A673 (cell line): ENCODE results near the gene POLDIP2. TPM values are rescaled to one million over a fixed set of nuclear protein-coding genes. Genes with fewer than 3 reads are reported as not detected.

Experiments used
- BruUV-seq: library from RNA; stranded (reverse); fragments of 400-500 nt; replicated peaks from 2 replicates; lab custom pipeline; 2021; lab: Mats Ljungman, UMichigan
- CTCF ChIA-PET: fragments of 300-600 bp; sonication (Branson Sonifier 250); formaldehyde crosslinking; loops from one replicate; lab custom pipeline; 2022; ENCODE audit warnings: antibody characterized with exemption; lab: Charles Lee
- POLR2A ChIA-PET: fragments of 300-600 bp; sonication (Branson Sonifier 250); formaldehyde crosslinking; loops from one replicate; lab custom pipeline; 2022; ENCODE audit warnings: antibody characterized with exemption; ENCODE audit not compliant: low non-redundant PET; lab: Charles Lee
- DNase-seq: peaks from one replicate; pipeline ENCODE4 v3.0.0-alpha.2; 2015; ENCODE audit warnings: low spot score
- H3K27ac ChIP-seq: fragments of 200-600 bp; sonication (generic); 2 replicates; pipeline ENCODE4 v1.5.1; 2016; ENCODE audit warnings: mixed run types, low read depth, mild to moderate bottlenecking, mixed read lengths, antibody characterized with exemption, low read length; ENCODE audit not compliant: poor library complexity, severe bottlenecking
- H3K27me3 ChIP-seq: fragments of 200-600 bp; sonication (generic); replicated peaks from 2 replicates; pipeline ENCODE4 v1.6.1; 2017; ENCODE audit warnings: mixed run types, low read depth, mild to moderate bottlenecking, mixed read lengths, antibody characterized with exemption, low read length; ENCODE audit not compliant: insufficient read depth, poor library complexity
- H3K36me3 ChIP-seq: fragments of 200-600 bp; sonication (generic); 2 replicates; pipeline ENCODE4 v1.6.1; 2016; ENCODE audit warnings: mixed run types, mild to moderate bottlenecking, mixed read lengths, antibody characterized with exemption, low read length; ENCODE audit not compliant: insufficient read depth, poor library complexity, severe bottlenecking
- H3K4me1 ChIP-seq: fragments of 200-600 bp; sonication (generic); 2 replicates; pipeline ENCODE4 v1.6.1; 2017; ENCODE audit warnings: mixed run types, mild to moderate bottlenecking, mixed read lengths, antibody characterized with exemption, low read length; ENCODE audit not compliant: insufficient read depth, poor library complexity, severe bottlenecking
- H3K4me3 ChIP-seq: fragments of 200-600 bp; sonication (generic); 2 replicates; pipeline ENCODE4 v1.5.1; 2016; ENCODE audit warnings: low read depth, mixed run types, mild to moderate bottlenecking, mixed read lengths, low read length; ENCODE audit not compliant: poor library complexity, severe bottlenecking
- H3K9me3 ChIP-seq: fragments of 200-600 bp; sonication (generic); 2 replicates; pipeline ENCODE4 v1.6.1; 2016; ENCODE audit warnings: mixed run types, low read depth, mild to moderate bottlenecking, mixed read lengths, antibody characterized with exemption, low read length; ENCODE audit not compliant: poor library complexity, severe bottlenecking
- EZH2 ChIP-seq: fragments of 200-600 bp; sonication (generic); IDR thresholded peaks from 2 replicates; pipeline ENCODE4 v1.6.1; 2017; ENCODE audit warnings: borderline replicate concordance, low read depth, mild to moderate bottlenecking, mixed read lengths, antibody characterized with exemption, low read length; ENCODE audit not compliant: poor library complexity, severe bottlenecking
- intact Hi-C: fragments of 100-400 bp; cut with micrococcal nuclease; formaldehyde crosslinking; loops from one replicate; pipeline ENCODE4 v1.10.0; 2022; ENCODE audit not compliant: unreplicated experiment
- total RNA-seq: library from RNA; stranded (reverse); gene quantifications from 2 replicates; pipeline ENCODE4 v1.2.3, GENCODE V29; 2021
- TF ChIP-seq, protein P1 (sequence below): fragments of 300-800, 200-600 bp; sonication (generic); conservative IDR thresholded peaks from 2 replicates; pipeline ENCODE4 v1.5.1; 2017; ENCODE audit warnings: low read depth, mild to moderate bottlenecking, antibody characterized with exemption, low read length, moderate library complexity, mixed read lengths

Gene POLDIP2
- total RNA-seq, 1 experiment from 2014 or later: 115 TPM

DNA sequence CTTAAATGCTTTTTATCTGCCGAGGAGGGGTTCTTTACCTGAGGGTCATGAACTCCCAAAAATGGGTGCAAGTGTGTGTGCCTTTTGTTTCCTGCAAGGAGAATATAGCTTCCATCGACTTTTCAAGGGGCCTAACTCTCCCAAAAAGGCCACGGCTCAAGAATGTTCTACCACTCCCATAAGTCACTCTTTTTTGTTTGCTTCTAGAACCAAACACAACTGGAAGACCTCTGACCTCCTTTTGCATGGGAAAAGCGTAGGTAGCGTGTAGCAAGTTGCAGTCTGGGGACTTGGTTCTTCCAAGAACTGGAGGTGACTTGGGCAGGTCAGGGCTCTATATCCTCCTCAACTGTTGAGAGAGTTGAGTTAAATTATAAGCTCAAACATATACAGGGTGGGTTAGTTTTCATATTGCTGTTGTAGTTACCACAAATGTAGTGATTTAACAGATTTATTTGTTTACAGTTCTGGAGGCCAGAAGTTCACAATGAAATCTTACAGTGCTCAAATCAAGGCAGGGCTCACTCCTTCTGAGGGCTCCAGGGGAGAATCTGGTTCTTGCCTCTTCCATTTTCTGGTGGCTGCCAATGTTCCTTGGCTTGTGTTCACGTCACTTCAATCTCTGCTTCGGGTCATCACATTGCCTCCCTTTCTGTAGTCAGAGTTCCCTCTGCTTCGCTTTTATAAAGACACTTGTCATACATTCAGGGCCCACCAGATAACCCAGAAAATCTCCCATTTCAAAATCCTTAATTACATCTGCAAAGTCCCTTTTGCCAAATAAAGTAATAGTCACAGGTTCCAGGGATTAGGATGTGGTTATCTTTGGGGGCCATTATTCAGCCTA, 36.9 kb downstream of the POLDIP2 start:
- CTCF ChIA-PET: interaction anchor here (0.6 kb wide), 1 partner anchor 279 kb away, joined by 4 read pairs; no protein-coding TSS in a partner anchor
- Histone ChIP-seq H3K27ac (peak overlapping the region; percentile 88), H3K4me3 (peak overlapping the region; percentile 73), H3K27me3 (no peaks in the 10 kb centered on the region), H3K9me3 (no peaks in the 10 kb centered on the region), H3K36me3 (peaks cover 8% of the 10 kb centered on the region), H3K4me1 (peaks cover 31% of the 10 kb centered on the region)
- intact Hi-C loops: no loop called here
- no peak for DNase-seq
- no TSS peak for BruUV-seq
- POLR2A ChIA-PET: no interaction called here
- TF ChIP-seq, protein P1, sequence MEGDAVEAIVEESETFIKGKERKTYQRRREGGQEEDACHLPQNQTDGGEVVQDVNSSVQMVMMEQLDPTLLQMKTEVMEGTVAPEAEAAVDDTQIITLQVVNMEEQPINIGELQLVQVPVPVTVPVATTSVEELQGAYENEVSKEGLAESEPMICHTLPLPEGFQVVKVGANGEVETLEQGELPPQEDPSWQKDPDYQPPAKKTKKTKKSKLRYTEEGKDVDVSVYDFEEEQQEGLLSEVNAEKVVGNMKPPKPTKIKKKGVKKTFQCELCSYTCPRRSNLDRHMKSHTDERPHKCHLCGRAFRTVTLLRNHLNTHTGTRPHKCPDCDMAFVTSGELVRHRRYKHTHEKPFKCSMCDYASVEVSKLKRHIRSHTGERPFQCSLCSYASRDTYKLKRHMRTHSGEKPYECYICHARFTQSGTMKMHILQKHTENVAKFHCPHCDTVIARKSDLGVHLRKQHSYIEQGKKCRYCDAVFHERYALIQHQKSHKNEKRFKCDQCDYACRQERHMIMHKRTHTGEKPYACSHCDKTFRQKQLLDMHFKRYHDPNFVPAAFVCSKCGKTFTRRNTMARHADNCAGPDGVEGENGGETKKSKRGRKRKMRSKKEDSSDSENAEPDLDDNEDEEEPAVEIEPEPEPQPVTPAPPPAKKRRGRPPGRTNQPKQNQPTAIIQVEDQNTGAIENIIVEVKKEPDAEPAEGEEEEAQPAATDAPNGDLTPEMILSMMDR: no peak

DNA sequence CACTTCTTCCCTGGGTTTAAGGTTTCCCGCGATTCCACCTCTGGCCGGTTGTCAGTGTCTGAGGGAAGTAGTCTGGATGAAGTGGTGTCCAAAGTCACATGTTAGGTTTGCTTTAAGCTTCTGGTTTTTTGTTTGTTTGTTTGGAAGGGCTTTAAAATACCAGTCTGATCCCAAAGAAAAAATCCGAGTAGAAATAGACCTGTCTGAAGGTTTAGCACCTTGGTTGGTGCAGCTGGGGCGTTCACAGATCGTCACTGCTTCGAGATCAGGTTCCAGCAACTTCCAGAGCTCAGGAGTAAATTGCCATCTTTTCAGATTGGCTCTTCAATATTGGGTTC, 37.8 kb downstream of the POLDIP2 start:
- peak overlapping the region; percentile 88 for H3K27ac ChIP-seq
- ChIA-PET CTCF (interaction anchor here (0.6 kb wide), 2 partner anchors 279 to 426 kb away, joined by 4 to 6 read pairs; no protein-coding TSS in a partner anchor), POLR2A (no interaction called here)
- BruUV-seq: no TSS peak
- TF ChIP-seq, protein P1: no peak
- TF ChIP-seq EZH2: no peak
- intact Hi-C loops: no loop called here
- H3K27me3 ChIP-seq: no peaks in the 10 kb centered on the region
- no peaks in the 10 kb centered on the region for H3K36me3 ChIP-seq
- H3K4me1 ChIP-seq: peaks cover 31% of the 10 kb centered on the region
- DNase-seq: no peak
- H3K4me3 ChIP-seq: peak overlapping the region; percentile 73
- no peaks in the 10 kb centered on the region for H3K9me3 ChIP-seq

DNA sequence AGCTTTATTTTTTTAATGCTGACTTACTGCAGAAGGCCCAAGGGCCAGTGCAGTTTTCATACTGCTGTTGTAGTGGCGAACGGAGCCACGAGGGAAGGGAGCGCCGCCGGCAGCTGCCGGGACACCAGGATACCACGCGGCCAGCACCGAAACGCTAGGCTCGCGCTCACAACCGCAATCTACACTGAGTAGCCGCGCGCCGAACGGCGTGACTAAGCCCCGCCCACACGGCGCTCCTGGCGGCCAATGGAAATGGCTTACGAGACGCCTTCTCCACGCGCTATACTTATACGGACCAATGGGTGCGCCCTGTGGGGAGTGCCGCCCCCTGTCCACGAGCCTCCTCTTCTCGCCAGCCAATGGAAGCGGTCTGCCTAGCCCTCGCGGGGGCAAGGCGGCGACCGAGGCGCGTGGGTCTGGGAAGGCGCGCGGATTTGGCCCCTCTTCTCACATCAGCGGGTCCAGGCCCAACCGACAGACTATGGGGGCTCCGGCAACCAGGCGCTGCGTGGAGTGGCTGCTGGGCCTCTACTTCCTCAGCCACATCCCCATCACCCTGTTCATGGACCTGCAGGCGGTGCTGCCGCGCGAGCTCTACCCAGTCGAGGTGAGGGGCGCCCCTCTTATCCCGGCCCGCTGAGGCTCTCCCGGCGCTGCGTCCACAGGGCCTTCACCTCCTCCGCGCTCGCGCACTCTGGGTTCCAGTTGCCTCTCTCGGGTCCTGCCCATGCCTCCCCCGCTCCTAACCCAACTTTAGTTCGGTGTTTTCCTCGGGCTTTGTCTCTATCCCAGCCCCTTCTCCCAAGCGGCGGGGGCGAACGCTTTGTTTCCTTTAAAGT, 38.3 kb downstream of the POLDIP2 start, which contains the start of gene TMEM97:
Gene TMEM97 (plus strand): TSS at position 442 of the 839 bp plus-strand sequence. CDS start 40 bp downstream, at position 482.
- Histone ChIP-seq H3K9me3 (no peaks in the 10 kb centered on the region), H3K4me3 (peak within 1 kb of the TSS; percentile 73), H3K36me3 (no peaks in the 10 kb centered on the region), H3K27me3 (no peaks in the 10 kb centered on the region), H3K4me1 (peaks cover 31% of the 10 kb centered on the region), H3K27ac (peak within 1 kb of the TSS; percentile 88)
- ChIA-PET POLR2A (interaction anchor here (0.5 to 0.7 kb wide), 2 partner anchors 165 to 490 kb away, joined by 3 to 4 read pairs; no protein-coding TSS in a partner anchor), CTCF (interaction anchor here (0.6 kb wide), 1 partner anchor 427 kb away, joined by 6 read pairs; no protein-coding TSS in a partner anchor)
- DNase-seq: peak; percentile 98
- BruUV-seq: no TSS peak
- TF ChIP-seq, protein P1: no peak
- no peak for TF ChIP-seq EZH2
- intact Hi-C loops: no loop called here
